ENCODE measurements around the gene UBAC2.
A peak's percentile ranks its signal among the peaks of the same experiment; 100 is the strongest.

Gene UBAC2

GRCh38 chr13:99367663-99368448, 167.2 kb downstream of the UBAC2 start:
- H3K27ac ChIP-seq (ENCODE audit: low read length): peak overlapping the region; percentile 3
- peaks cover 0 to 3% of the 10 kb centered on the region in 2 donors for H3K36me3 ChIP-seq (ENCODE audit: control insufficient read depth in 2 of 2, insufficient read depth in 2 of 2, low read length in 2 of 2)
- H3K27me3 ChIP-seq (ENCODE audit: control insufficient read depth in 1 of 2, insufficient read depth in 2 of 2, low read length in 2 of 2): no peaks in the 10 kb centered on the region
- H3K4me3 ChIP-seq (ENCODE audit: low read length in 2 of 2): no peak overlapping the region
- no peak overlapping the region for H3K9ac ChIP-seq (ENCODE audit: low read length in 2 of 2)
- no peaks in the 10 kb centered on the region for H3K9me3 ChIP-seq (ENCODE audit: control insufficient read depth in 2 of 2, low read length in 2 of 2)
- peaks cover 2% of the 10 kb centered on the region for H3K4me1 ChIP-seq (ENCODE audit: control insufficient read depth, insufficient read depth, low read length)

- Histone ChIP-seq H3K9ac (ENCODE audit: low read length in 2 of 2) (no peak overlapping the region), H3K9me3 (ENCODE audit: control insufficient read depth in 2 of 2, low read length in 2 of 2) (no peaks in the 10 kb centered on the region), H3K27me3 (ENCODE audit: control insufficient read depth in 1 of 2, insufficient read depth in 2 of 2, low read length in 2 of 2) (no peaks in the 10 kb centered on the region), H3K4me3 (ENCODE audit: low read length in 2 of 2) (no peak overlapping the region), H3K36me3 (ENCODE audit: control insufficient read depth in 2 of 2, insufficient read depth in 2 of 2, low read length in 2 of 2) (peaks cover 0 to 3% of the 10 kb centered on the region in 2 donors), H3K27ac (ENCODE audit: low read length) (no peak overlapping the region), H3K4me1 (ENCODE audit: control insufficient read depth, insufficient read depth, low read length) (peaks cover 2% of the 10 kb centered on the region)
These were observed 170.0 kb downstream of the UBAC2 start for GRCh38 chr13:99370481-99371275.

GRCh38 chr13:99371956-99372355, 171.3 kb downstream of the UBAC2 start:
- H3K27ac ChIP-seq (ENCODE audit: low read length): no peak overlapping the region
- no peak overlapping the region for H3K4me3 ChIP-seq (ENCODE audit: low read length in 2 of 2)
- H3K27me3 ChIP-seq (ENCODE audit: control insufficient read depth in 1 of 2, insufficient read depth in 2 of 2, low read length in 2 of 2): no peaks in the 10 kb centered on the region
- no peak overlapping the region for H3K9ac ChIP-seq (ENCODE audit: low read length in 2 of 2)
- H3K9me3 ChIP-seq (ENCODE audit: control insufficient read depth in 2 of 2, low read length in 2 of 2): no peaks in the 10 kb centered on the region
- peaks cover 2 to 3% of the 10 kb centered on the region in 2 donors for H3K36me3 ChIP-seq (ENCODE audit: control insufficient read depth in 2 of 2, insufficient read depth in 2 of 2, low read length in 2 of 2)
- H3K4me1 ChIP-seq (ENCODE audit: control insufficient read depth, insufficient read depth, low read length): peaks cover 2% of the 10 kb centered on the region

GRCh38 chr13:99373436-99373835, 172.8 kb downstream of the UBAC2 start:
- Histone ChIP-seq H3K4me3 (ENCODE audit: low read length in 2 of 2) (no peak overlapping the region), H3K36me3 (ENCODE audit: control insufficient read depth in 2 of 2, insufficient read depth in 2 of 2, low read length in 2 of 2) (peaks cover 3 to 9% of the 10 kb centered on the region in 2 donors), H3K9me3 (ENCODE audit: control insufficient read depth in 2 of 2, low read length in 2 of 2) (no peaks in the 10 kb centered on the region), H3K9ac (ENCODE audit: low read length in 2 of 2) (no peak overlapping the region), H3K4me1 (ENCODE audit: control insufficient read depth, insufficient read depth, low read length) (peaks cover 2% of the 10 kb centered on the region), H3K27me3 (ENCODE audit: control insufficient read depth in 1 of 2, insufficient read depth in 2 of 2, low read length in 2 of 2) (no peaks in the 10 kb centered on the region), H3K27ac (ENCODE audit: low read length) (no peak overlapping the region)

GRCh38 chr13:99374169-99374991, 173.7 kb downstream of the UBAC2 start:
- Histone ChIP-seq H3K36me3 (ENCODE audit: control insufficient read depth in 2 of 2, insufficient read depth in 2 of 2, low read length in 2 of 2) (peaks cover 4 to 11% of the 10 kb centered on the region in 2 donors), H3K9ac (ENCODE audit: low read length in 2 of 2) (no peak overlapping the region), H3K4me1 (ENCODE audit: control insufficient read depth, insufficient read depth, low read length) (no peaks in the 10 kb centered on the region), H3K27ac (ENCODE audit: low read length) (no peak overlapping the region), H3K9me3 (ENCODE audit: control insufficient read depth in 2 of 2, low read length in 2 of 2) (no peaks in the 10 kb centered on the region), H3K27me3 (ENCODE audit: control insufficient read depth in 1 of 2, insufficient read depth in 2 of 2, low read length in 2 of 2) (no peaks in the 10 kb centered on the region), H3K4me3 (ENCODE audit: low read length in 2 of 2) (no peak overlapping the region)

- Histone ChIP-seq H3K9ac (ENCODE audit: low read length in 2 of 2) (no peak overlapping the region), H3K36me3 (ENCODE audit: control insufficient read depth in 2 of 2, insufficient read depth in 2 of 2, low read length in 2 of 2) (peaks cover 3 to 11% of the 10 kb centered on the region in 2 donors), H3K4me1 (ENCODE audit: control insufficient read depth, insufficient read depth, low read length) (no peaks in the 10 kb centered on the region), H3K27me3 (ENCODE audit: control insufficient read depth in 1 of 2, insufficient read depth in 2 of 2, low read length in 2 of 2) (no peaks in the 10 kb centered on the region), H3K9me3 (ENCODE audit: control insufficient read depth in 2 of 2, low read length in 2 of 2) (no peaks in the 10 kb centered on the region), H3K4me3 (ENCODE audit: low read length in 2 of 2) (no peak overlapping the region), H3K27ac (ENCODE audit: low read length) (no peak overlapping the region)
These were observed 174.5 kb downstream of the UBAC2 start for GRCh38 chr13:99374994-99375737.

GRCh38 chr13:99375738-99376080, 175.1 kb downstream of the UBAC2 start:
- no peak overlapping the region for H3K9ac ChIP-seq (ENCODE audit: low read length in 2 of 2)
- no peaks in the 10 kb centered on the region for H3K4me1 ChIP-seq (ENCODE audit: control insufficient read depth, insufficient read depth, low read length)
- H3K27ac ChIP-seq (ENCODE audit: low read length): no peak overlapping the region
- no peak overlapping the region for H3K4me3 ChIP-seq (ENCODE audit: low read length in 2 of 2)
- peaks cover 3 to 13% of the 10 kb centered on the region in 2 donors for H3K36me3 ChIP-seq (ENCODE audit: control insufficient read depth in 2 of 2, insufficient read depth in 2 of 2, low read length in 2 of 2)
- no peaks in the 10 kb centered on the region for H3K9me3 ChIP-seq (ENCODE audit: control insufficient read depth in 2 of 2, low read length in 2 of 2)
- no peaks in the 10 kb centered on the region for H3K27me3 ChIP-seq (ENCODE audit: control insufficient read depth in 1 of 2, insufficient read depth in 2 of 2, low read length in 2 of 2)

GRCh38 chr13:99376132-99376531, 175.5 kb downstream of the UBAC2 start:
- H3K9me3 ChIP-seq (ENCODE audit: control insufficient read depth in 2 of 2, low read length in 2 of 2): no peaks in the 10 kb centered on the region
- H3K36me3 ChIP-seq (ENCODE audit: control insufficient read depth in 2 of 2, insufficient read depth in 2 of 2, low read length in 2 of 2): peaks cover 3 to 17% of the 10 kb centered on the region in 2 donors
- no peaks in the 10 kb centered on the region for H3K27me3 ChIP-seq (ENCODE audit: control insufficient read depth in 1 of 2, insufficient read depth in 2 of 2, low read length in 2 of 2)
- H3K4me1 ChIP-seq (ENCODE audit: control insufficient read depth, insufficient read depth, low read length): no peaks in the 10 kb centered on the region
- no peak overlapping the region for H3K9ac ChIP-seq (ENCODE audit: low read length in 2 of 2)
- no peak overlapping the region for H3K27ac ChIP-seq (ENCODE audit: low read length)
- no peak overlapping the region for H3K4me3 ChIP-seq (ENCODE audit: low read length in 2 of 2)

- Histone ChIP-seq H3K9me3 (ENCODE audit: control insufficient read depth in 2 of 2, low read length in 2 of 2) (no peaks in the 10 kb centered on the region), H3K4me3 (ENCODE audit: low read length in 2 of 2) (no peak overlapping the region), H3K27ac (ENCODE audit: low read length) (no peak overlapping the region), H3K27me3 (ENCODE audit: control insufficient read depth in 1 of 2, insufficient read depth in 2 of 2, low read length in 2 of 2) (no peaks in the 10 kb centered on the region), H3K36me3 (ENCODE audit: control insufficient read depth in 2 of 2, insufficient read depth in 2 of 2, low read length in 2 of 2) (peaks cover 3 to 18% of the 10 kb centered on the region in 2 donors), H3K9ac (ENCODE audit: low read length in 2 of 2) (no peak overlapping the region), H3K4me1 (ENCODE audit: control insufficient read depth, insufficient read depth, low read length) (no peaks in the 10 kb centered on the region)
These were observed 176.3 kb downstream of the UBAC2 start for GRCh38 chr13:99376924-99377323.

GRCh38 chr13:99377641-99378040, 177.0 kb downstream of the UBAC2 start:
- Histone ChIP-seq H3K27ac (ENCODE audit: low read length) (no peak overlapping the region), H3K9me3 (ENCODE audit: control insufficient read depth in 2 of 2, low read length in 2 of 2) (no peaks in the 10 kb centered on the region), H3K36me3 (ENCODE audit: control insufficient read depth in 2 of 2, insufficient read depth in 2 of 2, low read length in 2 of 2) (peaks cover 3 to 18% of the 10 kb centered on the region in 2 donors), H3K4me3 (ENCODE audit: low read length in 2 of 2) (no peak overlapping the region), H3K9ac (ENCODE audit: low read length in 2 of 2) (no peak overlapping the region), H3K27me3 (ENCODE audit: control insufficient read depth in 1 of 2, insufficient read depth in 2 of 2, low read length in 2 of 2) (no peaks in the 10 kb centered on the region), H3K4me1 (ENCODE audit: control insufficient read depth, insufficient read depth, low read length) (no peaks in the 10 kb centered on the region)
